ES-I3 (cell line): Measurements from ENCODE around the gene SIAH3.
"Not testable (repeated sequence)": the region's sequence is repeated elsewhere in the genome, so short reads cannot be mapped to it uniquely, and the experiment has no call there.

Source experiments
- H3K36me3 ChIP-seq: 2 replicates; pipeline ENCODE4 v1.6.1; 2013; ENCODE audit warnings: mild to moderate bottlenecking, low read length, control low read depth, moderate library complexity; ENCODE audit not compliant: insufficient read depth
- H3K4me1 ChIP-seq: 2 replicates; pipeline ENCODE4 v1.6.1; 2013; ENCODE audit warnings: mild to moderate bottlenecking, control low read depth, low read length; ENCODE audit not compliant: insufficient read depth
- H3K9ac ChIP-seq: 2 replicates; pipeline ENCODE4 v1.6.1; 2013; ENCODE audit warnings: low read depth, mild to moderate bottlenecking, low read length, moderate library complexity
- H3K9me3 ChIP-seq: 2 replicates; pipeline ENCODE4 v1.6.1; 2013; ENCODE audit warnings: mild to moderate bottlenecking, low read length, moderate library complexity; ENCODE audit not compliant: control insufficient read depth, insufficient read depth

SIAH3 gene

DNA sequence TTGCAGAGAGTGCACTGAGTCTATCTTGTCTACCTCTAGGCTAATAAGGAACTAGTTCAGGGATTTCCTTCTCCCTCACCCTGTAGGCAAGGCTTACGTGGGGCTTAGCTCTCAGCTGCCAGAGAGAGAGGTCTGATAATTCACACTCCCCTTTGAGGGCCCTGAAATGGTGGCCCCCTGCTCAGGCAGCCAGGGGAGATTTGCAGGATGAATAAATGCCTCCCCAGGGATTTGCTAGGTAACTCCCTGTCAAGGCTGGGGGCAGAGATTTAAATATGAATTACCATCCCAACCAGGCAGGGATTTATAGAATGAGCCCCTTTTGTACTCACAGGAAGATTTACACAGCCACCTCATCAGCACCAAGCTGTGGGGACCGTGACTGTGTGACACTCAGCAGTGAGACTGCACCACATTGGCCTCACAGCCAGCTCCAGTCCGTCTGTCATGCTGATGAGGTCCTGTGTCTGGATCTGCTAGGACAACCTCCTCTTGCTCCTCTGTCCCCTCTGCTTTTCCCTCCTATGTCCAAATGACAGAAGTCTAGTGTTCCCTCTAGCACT, 76.1 kb downstream of the SIAH3 start:
- Histone ChIP-seq H3K4me1 (peaks cover 15% of the 10 kb centered on the region), H3K36me3 (no peaks in the 10 kb centered on the region), H3K9me3 (0 out of 2 replicates have a peak, but pooled peaks cover 2% of the 10 kb centered on the region), H3K9ac (no peak overlapping the region)

GRCh38 chr13:45773944-45774343, 77.6 kb downstream of the SIAH3 start:
- Histone ChIP-seq H3K4me1 (peaks cover 28% of the 10 kb centered on the region), H3K9me3 (0 out of 2 replicates have a peak, but pooled peaks cover 2% of the 10 kb centered on the region), H3K36me3 (no peaks in the 10 kb centered on the region), H3K9ac (no peak overlapping the region)

DNA sequence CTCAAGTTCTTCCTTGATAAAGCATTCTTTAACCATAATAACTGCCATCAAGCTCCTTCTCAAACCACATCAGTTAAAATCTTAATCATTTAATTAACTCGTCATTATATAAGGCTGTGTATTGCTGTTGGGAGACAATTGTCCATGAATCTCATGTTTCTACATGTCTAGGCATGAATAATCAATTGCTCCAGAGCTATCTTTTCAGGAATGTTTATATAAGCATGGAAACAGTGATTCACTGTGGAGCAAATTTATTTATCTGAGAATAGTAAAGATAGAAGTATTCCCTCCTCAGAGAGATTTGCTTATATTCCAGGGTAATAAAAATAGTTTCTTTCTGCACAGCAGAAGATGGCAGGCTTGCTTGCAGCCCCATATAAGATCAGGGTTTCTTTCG, 78.3 kb downstream of the SIAH3 start:
- H3K9me3 ChIP-seq: 0 out of 2 replicates have a peak, but pooled peaks cover 2% of the 10 kb centered on the region
- H3K4me1 ChIP-seq: peaks cover 35% of the 10 kb centered on the region
- H3K9ac ChIP-seq: no peak overlapping the region
- H3K36me3 ChIP-seq: no peaks in the 10 kb centered on the region

DNA sequence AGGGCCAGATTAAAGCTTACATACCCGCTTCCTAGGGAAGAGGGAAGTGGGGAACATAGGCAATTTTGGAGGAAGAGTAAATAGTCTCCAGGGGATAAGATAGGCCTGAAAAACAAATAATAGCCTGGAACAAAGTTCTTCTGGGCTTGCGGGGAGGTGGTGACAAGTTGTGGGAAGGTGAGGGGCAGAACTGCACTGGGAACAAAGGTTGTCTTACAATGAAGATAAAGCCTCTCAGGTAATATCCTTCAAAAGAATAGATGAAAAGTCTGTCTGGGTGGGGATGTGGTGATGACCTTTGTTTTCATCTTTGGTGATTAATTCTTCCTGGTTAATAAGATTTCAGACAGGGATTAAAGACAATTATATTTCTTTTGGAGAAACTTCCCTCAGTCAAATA, 80.7 kb downstream of the SIAH3 start:
- Histone ChIP-seq H3K9me3 (0 out of 2 replicates have a peak, but pooled peaks cover 2% of the 10 kb centered on the region), H3K36me3 (no peaks in the 10 kb centered on the region), H3K4me1 (peaks cover 37% of the 10 kb centered on the region), H3K9ac (no peak overlapping the region)

GRCh38 chr13:45768656-45769479, 82.7 kb downstream of the SIAH3 start:
- peak overlapping the region; percentile 11; the same call in 1 of the 2 replicates for H3K9ac ChIP-seq
- 0 out of 2 replicates have a peak, but pooled peaks cover 2% of the 10 kb centered on the region for H3K9me3 ChIP-seq
- H3K36me3 ChIP-seq: no peaks in the 10 kb centered on the region
- H3K4me1 ChIP-seq: peaks cover 29% of the 10 kb centered on the region

- Histone ChIP-seq H3K4me1 (peaks cover 22% of the 10 kb centered on the region), H3K9ac (no peak overlapping the region), H3K36me3 (no peaks in the 10 kb centered on the region), H3K9me3 (no peaks in the 10 kb centered on the region)
These were observed 86.1 kb downstream of the SIAH3 start for GRCh38 chr13:45765464-45765863.

- H3K4me1 ChIP-seq: peaks cover 3% of the 10 kb centered on the region; the same call in 1 of the 2 replicates
- no peaks in the 10 kb centered on the region for H3K36me3 ChIP-seq
- H3K9ac ChIP-seq: no peak overlapping the region
- no peaks in the 10 kb centered on the region for H3K9me3 ChIP-seq
These were observed 88.1 kb downstream of the SIAH3 start for GRCh38 chr13:45763419-45763818.

DNA sequence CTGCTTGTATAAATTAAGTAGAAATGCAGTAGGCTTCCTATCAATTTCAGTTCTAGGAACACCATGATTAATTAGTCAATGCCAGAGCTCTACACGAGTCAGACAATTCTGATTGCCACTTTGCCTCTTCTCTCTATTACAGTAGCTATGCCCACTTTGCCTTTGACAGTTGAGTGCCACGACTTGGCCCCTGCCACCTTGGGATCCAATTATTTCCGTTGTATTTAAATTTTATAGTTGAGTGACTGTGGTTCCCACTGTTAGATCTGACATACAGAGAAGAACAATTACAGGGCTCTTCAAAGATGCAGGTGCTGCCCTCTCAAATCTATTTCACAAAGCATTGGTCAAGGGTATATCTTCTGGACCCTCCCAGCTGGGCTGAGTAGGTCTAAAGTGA, 94.0 kb downstream of the SIAH3 start:
- not testable (repeated sequence) for H3K36me3 ChIP-seq, H3K9ac ChIP-seq, H3K9me3 ChIP-seq, H3K4me1 ChIP-seq

GRCh38 chr13:45756498-45756897, 95.1 kb downstream of the SIAH3 start:
- H3K4me1 ChIP-seq, H3K9me3 ChIP-seq, H3K9ac ChIP-seq, H3K36me3 ChIP-seq: not testable (repeated sequence)

DNA sequence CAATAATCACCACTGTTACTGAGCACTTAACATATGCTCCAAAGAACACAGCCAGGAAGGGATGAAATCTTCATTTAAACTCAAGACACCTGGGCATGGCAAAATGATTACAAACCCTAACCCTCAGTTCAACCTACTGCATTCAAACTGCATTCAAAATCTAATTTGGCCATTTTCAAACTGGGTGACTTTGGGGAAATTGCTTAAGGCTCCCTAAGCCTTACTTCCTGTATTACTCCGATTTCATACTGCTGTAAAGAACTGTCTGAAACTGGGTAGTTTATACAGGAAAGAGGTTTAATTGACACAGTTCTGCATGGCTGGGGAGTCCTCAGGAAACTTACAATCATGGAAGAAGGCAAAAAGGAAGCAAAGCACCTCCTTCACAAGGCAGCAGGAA, 99.0 kb downstream of the SIAH3 start:
- Histone ChIP-seq H3K9me3 (no peaks in the 10 kb centered on the region), H3K4me1 (no peaks in the 10 kb centered on the region; the same call in 1 of the 2 replicates), H3K9ac (no peak overlapping the region), H3K36me3 (no peaks in the 10 kb centered on the region)

DNA sequence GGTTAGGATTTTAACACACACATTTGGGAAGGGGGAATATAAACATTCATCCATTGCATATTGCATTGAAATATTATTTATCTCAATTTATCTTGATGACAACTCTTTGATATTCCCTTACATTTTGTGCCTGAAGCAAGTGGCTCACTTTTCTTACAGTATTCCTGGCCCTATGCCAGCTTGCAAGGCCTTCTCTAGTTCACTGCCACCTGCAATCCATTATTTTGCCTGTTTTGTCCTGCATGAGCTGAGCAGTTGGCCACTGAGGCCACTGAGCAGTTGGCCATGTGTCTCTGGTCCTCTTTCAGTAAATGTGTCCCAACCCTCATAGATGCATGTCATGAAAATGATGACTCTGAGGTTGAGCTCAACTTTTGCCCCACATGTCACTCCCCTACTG, 99.7 kb downstream of the SIAH3 start:
- Histone ChIP-seq H3K9ac (no peak overlapping the region), H3K4me1 (no peaks in the 10 kb centered on the region; the same call in 1 of the 2 replicates), H3K9me3 (no peaks in the 10 kb centered on the region), H3K36me3 (no peaks in the 10 kb centered on the region)

DNA sequence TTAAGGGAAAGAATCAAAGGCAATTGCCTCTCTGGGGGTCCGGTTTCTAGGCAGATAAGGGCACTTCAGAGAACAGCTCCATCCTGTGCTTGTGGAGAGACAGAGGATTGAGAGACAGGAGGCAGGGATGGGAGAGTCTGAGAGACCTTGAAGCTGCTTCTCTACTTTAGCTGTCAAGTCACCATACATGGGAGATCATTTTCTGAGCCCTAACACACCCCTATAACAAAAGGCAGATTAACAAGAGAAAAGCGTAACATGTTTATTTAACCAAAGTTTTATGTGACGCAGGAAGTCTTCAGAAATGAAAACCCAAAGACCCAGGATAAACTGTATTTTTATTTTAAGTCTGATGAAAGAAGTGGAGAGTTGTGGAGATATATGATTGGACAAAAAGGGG, 101.0 kb downstream of the SIAH3 start:
- Histone ChIP-seq H3K4me1 (no peaks in the 10 kb centered on the region; the same call in 1 of the 2 replicates), H3K9ac (no peak overlapping the region), H3K36me3 (no peaks in the 10 kb centered on the region), H3K9me3 (no peaks in the 10 kb centered on the region)

DNA sequence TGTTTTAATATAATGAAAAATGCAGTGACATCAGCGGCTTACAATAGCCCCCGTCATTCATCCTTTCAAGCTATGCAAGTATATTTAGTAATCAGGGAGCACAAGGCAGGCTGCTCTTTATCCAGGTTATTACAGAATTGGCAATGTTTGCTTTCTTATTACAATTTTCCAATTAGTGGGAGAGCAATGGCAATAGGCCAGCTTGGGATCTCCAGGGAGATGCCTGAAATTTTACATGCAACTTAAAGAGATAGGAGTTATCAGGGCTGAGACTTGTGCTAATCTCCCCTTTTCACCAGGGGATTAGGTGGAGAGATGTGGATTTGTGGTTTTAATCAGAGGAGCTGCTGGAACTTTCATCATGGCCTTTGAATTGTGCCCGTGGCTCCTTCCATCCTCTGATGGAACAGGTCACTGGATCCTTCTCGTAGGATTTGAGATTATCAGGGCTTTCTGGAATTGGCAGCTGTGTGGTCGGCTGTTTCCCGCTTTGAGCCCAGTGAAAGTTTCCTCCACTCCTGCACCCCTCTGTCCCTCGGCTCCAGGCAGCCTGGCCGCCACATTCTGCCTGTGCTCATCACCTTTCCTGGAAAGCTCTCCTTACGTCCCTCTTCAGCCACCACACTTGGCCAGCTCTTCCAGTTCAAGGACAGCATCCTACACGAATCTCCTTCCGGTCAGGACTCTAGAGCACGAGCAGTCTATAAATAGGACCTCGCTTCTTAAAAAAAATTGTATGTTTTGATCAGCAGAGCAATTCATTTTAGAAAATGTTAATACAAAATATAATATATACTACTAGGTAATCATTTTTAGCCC, 102.4 kb downstream of the SIAH3 start:
- Histone ChIP-seq H3K9me3 (no peaks in the 10 kb centered on the region), H3K9ac (no peak overlapping the region), H3K36me3 (no peaks in the 10 kb centered on the region)

GRCh38 chr13:45747071-45747470, 104.5 kb downstream of the SIAH3 start:
- Histone ChIP-seq H3K9ac (no peak overlapping the region), H3K9me3 (no peaks in the 10 kb centered on the region), H3K36me3 (no peaks in the 10 kb centered on the region), H3K4me1 (no peaks in the 10 kb centered on the region; the same call in 1 of the 2 replicates)

More for the DNA sequence above, 102.4 kb downstream of the SIAH3 start:
- H3K4me1 ChIP-seq: no peaks in the 10 kb centered on the region; the same call in 1 of the 2 replicates
